NCI-H460 (cell line): Measurements from ENCODE around the gene SOX12. TPM values are rescaled to one million over a fixed set of nuclear protein-coding genes. Genes with fewer than 3 reads are reported as not detected.

ENCODE experiments used
- DNase-seq: peaks from one replicate; pipeline ENCODE4 v3.0.0-alpha.2; 2016; ENCODE audit warnings: low read depth; ENCODE audit errors: extremely low read depth
- total RNA-seq: library from RNA; depleted of rRNA; stranded (reverse); fragments of >200 nt; shearing (Covaris generic); gene quantifications from 2 replicates; pipeline ENCODE4 v1.2.3, GENCODE V29; 2014

SOX12 gene
- total RNA-seq, 1 experiment from 2014 or later = 11.1 TPM

DNA sequence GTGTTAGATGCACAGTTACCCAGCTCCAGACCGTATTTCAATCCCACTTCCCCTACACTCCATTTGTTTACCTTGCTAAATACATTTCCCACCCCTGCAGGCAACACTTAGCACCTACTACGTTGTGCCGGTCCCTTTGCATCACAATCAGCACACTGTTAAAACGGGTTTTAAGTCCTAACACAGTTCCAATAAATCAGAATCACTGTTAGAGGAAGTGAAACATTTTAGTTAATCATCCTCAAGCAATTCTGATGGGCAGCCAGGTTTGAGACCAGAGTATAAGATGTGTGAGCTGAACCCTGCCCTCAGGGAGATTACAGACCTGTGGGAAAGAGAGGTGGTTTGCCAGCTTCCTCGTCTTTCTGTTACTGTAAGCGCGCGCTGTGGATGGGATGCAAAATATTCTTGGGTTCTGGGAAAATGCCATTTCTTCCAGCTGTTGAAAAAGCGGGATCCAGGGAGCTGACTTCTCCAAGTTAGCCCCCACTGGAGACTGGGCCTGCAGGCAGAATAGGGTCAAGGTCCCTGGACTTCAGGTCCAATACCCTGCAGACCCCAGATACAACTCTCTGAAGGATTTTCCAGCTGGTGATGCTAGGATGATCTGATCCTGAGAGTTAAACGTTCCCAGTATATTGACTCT, 24.9 kb upstream of the SOX12 start:
- DNase-seq = no peak

DNA sequence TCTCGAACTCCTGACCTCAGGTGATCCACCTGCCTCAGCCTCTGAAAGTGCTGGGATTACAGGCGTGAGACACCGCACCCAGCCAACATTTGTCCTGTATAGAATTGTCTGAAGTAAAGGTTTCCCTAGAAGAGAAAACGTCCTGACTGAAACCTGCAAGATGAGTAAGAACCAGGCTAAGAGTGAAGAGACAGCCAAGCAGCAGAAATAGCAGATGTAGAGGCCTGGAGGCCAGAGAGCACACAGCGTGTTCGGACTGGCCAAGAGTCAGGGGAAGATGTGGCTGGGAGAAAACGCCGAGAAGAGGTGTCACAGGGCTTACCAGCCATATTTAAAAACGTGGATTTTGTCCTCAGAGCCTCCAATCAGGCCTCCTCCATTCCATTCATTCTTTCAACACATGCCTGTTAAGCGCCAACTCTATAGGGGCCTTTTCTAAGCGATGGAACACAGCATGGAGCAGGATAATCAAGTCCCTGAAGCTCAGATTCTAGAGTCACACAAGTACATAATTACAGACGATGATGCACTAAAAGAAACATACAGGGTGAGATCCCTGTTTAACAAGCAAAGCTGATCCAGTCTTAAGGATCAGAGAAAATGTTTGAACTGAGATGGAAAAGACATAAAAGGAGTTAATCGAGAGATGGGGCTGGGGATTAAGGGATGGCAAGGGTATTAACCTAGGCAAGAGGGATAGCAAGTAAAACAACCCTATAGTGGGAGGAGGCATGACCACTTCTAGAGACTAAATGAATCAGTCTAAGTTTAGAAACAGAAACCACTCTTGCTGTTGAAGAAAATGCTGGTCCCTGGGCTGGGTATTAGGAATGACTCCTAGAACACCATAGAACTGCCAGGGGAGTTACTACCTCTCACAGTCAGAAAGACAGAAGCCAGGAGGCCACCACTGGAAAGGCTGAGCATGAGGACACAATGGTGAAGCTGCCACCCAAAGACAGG, 23.2 kb upstream of the SOX12 start:
- no peak for DNase-seq

DNA sequence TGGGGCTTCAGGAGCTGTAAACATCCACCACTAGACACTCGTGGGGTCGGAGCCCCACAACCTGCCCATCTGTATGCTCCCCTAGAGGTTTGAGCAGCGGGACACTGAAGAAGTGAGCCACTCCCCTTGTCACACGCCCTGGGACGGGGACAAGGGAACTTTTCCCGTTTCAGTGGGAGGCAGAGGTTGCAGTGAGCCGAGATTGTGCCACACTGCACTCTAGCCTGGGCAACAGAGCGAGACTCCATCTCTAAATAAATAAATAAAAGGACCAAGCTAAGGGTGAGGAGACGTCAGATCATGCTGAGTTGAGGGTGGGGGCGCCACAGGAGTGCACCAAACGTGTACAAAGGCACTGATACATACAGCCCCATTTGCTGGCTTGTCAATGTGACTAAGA, 19.6 kb upstream of the SOX12 start:
- no peak for DNase-seq

DNA sequence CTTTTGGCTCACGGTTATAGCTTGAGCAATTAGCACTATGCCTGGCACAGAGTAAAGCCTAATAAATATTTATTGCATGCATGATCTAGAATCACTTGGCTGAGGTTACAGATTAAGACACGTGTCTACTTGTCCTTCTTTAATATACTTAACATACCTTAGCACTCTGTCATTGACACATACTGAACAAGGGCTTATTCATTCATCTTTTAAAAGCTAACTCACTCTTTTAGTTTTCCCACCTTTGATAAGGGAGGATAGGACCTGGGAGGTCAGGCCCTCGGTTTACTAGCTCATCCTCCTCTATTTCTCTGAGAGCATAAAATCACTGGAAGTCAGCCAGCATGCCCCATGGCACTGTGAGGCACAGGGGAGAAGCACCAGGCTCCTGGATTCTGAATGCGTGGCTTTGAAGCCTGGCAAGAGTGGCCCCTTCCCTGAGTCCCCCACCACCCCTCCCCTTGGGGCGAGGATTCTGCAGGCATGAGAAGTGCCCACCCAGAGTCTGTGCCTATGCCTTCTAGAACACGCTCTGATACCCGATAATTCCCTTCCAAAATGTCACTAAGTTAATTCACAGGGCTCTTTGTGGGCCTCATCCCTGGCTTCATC, 16.8 kb upstream of the SOX12 start:
- no peak for DNase-seq

DNA sequence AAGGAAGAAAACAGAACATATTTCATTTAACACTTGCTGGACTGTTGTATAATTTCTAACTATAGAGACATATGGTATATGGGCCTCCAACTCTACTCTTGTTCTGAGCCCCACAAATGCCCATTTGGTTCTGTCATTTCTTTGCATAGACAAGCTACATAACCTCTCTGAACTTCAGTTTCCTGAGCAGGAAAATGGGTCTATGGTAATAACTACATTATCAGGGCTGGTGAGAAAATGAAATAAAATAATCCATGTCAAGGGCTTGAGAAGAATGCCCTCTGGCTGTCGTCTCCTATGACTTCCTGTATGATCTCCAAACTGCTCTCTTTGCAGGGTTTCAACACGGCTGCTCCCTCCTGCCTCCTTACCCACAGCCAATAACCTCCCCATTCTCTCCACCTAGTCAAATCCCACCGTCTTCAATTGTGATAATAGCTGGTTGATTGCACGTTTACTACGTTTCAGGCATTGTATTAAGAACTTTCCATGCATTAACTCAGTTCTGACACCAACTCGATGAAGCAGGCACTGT, 16.0 kb upstream of the SOX12 start:
- DNase-seq = no peak

DNA sequence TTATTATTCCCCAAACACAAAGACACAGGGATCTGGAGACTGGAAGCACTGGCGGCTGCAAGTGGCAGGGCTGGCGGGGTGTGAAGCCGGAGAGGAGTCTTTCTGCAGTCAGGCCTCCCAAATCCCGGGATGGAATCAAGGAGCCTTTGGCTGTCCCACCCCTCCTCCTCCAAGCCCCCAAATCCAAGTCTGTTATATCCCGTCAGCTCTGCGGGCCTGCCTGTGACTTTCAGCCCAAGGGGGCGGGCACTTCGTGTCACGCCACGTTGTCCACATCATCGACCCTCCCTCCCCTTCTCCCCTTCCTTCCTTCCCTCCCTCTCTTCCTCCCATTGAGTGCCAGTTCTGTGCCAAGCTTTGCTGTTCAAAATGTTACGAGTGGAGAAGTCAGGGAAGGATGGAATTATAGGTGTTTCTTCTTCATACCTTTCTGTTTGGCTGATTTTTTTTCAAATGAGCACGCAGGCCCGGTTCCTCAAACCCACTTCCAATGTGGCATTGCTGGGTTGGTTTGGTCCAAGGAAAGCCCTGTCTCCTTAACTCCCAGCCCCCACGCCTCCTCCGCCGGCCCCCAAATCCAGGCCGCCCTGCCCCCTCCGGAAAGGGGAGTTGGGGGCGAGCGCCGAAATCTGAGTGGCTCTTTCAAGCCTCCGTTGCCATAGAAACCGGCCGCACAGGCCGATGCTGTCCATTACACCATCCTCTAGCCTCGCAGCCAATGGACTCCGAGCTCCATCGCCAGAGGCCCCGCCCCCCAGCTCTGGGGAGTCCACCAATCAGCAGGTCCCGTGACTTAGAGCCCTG, 15.3 kb upstream of the SOX12 start:
- DNase-seq = no peak

DNA sequence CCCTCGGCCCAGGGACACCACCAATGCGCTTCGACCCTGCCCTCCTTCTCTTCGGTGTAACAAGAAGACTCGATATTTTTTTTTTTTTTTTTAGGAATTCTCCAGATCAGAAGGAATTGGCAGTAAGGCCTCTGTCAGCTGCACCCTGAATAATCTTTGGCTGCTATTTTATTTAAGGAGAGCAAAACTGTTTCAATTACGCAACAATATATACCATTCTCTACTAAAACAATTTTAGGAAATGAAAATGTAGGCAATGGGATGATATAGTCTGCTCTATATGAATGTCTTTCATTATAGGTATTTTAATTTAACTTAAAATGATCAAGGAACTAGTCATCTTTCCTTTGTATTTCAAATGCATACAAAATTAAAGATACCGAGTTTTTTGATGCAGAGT, 14.7 kb upstream of the SOX12 start:
- DNase-seq = no peak

DNA sequence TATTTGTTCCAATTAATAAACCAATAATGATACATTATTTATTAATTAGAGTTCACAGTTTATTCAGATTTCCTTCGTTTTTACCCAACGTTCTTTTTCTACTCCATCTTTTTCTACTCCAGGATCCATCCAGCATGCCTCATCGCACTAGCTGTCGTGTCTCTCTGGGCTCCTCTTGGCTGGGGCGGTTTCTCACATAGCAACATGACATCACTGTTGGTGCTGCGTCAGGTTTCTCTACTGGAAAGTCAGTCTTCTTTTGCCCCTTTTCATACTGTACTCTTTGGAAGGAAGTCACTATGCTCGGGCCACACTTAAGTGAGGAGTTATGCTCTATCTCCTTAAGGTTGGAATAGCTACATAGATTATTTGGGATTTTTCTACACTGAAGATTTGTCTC, 13.7 kb upstream of the SOX12 start:
- no peak for DNase-seq

DNA sequence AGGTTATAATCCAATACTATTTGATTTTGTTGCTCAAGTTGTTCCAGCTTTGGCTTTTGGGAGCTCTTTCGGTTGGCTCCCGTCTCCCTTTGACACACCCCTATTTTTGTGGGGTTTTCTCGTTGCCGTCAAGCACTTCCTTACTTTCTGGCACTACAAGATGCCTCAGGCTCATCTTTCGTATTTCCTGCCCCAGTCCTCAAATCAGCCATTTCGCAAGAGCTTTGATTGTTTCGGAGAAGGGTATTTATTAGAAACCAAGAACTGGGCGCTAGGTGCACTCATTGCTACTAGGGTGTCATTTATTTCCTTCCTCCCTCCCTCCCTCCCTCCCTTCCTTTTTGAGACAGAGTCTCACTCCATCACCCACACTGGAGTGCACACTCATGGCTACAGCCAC, 13.3 kb upstream of the SOX12 start:
- no peak for DNase-seq

DNA sequence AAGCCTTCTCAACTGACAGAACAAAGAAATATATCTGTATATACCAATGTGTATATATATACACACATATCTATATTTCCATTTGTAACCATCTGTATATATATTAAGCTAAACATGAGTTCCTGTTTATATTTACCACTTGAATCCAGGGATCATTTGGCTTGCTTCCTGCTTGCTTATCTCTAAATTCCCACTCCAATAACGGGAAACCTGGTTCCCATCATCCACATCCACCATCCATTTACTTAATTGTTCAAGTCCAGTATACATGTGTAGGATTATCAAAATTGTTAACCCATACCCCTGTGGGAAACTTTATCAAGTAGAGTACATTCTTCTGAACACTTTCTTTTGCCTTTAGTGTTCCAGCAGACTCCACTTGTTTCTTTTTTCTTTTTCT, 12.5 kb upstream of the SOX12 start:
- no peak for DNase-seq

DNA sequence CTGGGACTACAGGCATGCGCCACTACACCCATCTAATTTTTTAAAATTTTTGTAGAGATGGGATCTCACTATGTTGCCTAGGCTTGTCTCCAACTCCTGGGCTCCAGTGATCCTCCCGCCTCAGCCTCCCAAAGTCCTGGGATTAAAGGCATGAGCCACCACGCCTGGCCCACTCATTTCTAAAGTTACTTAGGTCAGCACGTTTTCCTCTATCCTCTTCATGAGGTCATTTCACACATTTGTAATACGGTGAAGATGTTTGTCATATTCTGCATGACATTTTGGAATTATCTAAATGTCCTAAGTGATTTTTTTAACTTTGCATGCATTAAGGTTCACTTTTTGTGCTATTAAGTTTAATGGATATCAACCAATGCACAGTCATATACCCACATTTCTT, 11.9 kb upstream of the SOX12 start:
- DNase-seq = no peak

DNA sequence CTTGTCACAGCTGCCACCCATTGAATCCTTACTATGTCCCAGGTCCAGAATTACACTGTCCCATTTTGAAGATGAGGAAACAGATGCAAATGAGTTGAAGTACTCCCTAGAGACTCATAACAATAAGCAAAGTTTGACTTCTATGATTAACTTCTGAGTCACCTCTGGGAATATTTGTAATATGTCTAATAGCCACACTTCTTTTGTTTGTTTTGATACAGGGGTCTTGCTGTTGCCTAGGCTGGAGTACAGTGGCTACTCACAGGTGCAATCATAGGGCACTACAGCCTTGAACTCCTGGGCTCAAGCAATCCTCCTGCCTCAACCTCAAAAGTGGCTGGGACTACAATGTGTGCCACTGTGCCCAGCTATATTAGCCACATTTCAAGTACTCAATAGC, 11.4 kb upstream of the SOX12 start:
- no peak for DNase-seq

DNA sequence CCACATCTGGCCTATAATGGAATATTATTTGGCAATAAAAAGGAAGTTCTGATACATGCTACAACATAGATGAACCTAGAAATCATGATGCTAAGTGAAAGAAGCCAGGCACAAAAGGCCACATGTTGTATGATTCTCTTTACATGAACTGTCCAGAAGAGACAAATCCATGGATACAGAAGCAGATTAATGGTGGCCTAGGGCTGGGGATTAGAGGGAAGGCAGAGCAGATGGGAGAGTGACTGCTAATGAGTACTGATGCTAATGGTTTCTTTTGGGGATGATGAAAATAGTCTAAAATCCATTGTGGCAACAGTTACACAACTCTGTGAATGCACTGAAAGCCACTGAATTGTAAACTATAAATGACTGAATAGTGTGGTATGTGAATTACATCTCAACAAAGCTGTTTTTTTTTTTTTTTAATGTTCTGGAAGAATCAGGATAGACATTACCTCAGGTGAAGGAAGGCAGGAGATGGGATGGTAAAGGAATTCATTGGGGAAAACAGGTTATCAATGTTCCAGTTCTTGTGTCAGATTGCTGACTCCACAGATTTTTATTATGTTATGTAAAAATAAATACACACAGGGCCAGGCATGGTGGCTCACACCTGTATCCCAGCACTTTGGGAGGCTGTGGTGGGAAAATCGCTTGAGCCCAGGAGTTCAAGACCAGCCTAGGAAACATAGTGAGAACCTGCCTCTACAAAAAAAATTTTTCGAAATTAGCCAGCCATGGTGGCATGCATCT, 8.9 kb upstream of the SOX12 start:
- no peak for DNase-seq

DNA sequence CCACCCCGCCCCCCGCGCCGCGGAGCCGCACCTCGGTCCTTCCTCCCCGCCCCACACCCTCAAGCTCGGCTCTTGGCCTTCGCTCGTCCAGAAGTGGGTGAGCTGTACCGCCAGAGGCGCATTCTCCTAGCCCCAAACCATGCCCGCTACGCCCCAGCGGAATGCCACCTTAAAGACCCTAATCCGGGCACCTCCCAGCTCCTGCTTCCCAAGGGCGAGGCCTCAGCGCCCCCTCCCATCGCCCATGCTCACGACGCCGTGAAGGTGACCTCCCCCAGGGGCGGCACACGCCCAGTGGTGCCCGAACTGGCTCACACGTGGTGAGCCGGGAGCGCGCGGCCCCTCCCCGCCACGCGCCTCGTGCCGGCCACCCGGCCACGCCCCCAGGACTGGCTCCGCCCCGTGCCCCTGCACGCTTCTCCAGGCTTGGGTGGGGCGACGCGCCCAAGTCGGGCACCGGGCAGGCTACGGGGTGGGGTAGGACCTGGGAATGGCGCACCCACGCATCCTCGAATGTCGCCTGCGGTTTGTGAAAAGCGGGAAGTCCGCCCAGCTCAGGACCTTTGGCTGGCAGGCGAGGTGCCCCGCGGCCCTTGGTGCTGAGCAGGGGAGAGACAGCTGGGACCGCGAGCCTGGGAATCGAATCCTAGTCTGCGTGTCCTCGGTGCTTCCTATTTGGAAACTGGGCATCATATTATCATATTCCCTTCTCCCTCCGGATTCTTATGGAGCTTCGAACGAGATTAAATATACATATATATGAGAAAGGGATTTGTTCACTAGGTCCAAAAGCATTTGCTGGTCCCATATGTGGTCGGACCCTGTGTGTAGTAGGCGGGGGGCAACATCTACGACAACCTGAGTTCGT, 941 bp upstream of the SOX12 start:
- DNase-seq = peak; percentile 67

DNA sequence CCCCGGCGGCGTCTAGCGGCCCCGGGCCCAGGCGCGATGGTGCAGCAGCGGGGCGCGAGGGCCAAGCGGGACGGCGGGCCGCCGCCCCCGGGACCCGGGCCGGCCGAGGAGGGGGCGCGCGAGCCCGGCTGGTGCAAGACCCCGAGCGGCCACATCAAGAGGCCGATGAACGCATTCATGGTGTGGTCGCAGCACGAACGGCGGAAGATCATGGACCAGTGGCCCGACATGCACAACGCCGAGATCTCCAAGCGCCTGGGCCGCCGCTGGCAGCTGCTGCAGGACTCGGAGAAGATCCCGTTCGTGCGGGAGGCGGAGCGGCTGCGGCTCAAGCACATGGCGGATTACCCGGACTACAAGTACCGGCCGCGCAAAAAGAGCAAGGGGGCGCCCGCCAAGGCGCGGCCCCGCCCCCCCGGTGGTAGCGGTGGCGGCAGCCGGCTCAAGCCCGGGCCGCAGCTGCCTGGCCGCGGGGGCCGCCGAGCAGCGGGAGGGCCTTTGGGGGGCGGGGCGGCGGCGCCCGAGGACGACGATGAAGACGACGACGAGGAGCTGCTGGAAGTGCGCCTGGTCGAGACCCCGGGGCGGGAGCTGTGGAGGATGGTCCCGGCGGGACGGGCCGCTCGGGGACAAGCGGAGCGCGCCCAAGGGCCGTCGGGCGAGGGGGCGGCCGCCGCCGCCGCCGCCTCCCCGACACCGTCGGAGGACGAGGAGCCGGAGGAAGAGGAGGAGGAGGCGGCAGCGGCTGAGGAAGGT, 715 bp downstream of the SOX12 start:
- no peak for DNase-seq

DNA sequence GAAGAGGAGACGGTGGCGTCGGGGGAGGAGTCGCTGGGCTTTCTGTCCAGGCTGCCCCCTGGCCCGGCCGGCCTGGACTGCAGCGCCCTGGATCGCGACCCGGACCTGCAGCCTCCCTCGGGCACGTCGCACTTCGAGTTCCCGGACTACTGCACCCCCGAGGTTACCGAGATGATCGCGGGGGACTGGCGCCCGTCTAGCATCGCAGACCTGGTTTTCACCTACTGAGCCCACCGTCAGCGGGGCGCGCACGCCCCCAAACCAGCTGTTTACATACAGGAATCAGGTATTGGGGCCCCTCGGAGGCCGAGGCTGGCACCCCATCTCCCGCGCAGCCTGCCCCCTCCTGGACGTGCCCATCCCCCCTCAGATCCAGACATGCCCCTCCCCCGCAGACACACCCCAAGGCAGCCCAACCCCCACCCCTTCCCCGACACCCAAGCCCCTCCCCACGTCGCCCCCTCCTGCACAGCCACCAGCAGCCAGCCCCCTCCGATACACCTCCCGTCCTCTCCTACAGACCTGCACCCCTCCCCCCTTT, 1.4 kb downstream of the SOX12 start:
- DNase-seq = no peak

DNA sequence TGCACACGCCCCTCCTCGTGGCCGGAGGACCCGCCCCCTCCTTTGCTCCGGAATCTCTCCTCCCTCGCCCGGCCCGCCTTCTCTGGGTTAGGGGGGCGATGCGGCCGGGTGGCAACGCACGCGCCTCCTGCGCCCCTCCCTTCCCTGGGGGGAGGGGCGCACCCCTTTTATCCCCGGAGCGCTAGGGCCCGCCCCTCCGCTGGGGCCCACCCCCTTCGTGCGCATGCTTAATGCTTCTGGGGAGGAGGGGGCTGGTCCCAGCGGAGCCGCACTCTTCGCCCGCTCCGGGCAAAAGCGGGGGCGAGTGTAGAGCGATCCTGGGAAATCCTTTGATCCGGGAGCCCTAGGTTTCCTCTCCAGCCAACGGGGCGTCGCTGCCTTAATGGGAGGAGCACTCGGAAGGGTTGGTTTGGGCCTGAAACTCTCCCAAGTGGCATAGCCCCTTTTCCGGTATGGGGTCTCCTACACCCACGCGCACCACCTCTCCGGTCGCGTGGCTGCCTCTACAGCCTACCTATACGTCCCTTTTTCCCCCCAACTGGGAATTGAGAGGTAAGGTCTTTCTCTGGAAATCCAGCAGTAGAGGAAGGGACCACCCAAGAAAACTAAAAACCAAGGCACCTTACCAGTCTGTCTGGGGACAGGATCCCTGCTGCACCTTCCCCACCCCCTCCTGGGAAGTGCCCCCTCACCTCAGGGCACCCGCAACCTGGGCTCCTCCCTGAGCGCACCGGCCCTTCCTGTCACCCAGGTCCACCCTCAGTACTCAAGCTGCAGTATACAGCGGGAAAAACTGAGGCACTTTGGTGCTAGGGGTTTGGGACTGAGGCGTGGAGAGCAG, 2.1 kb downstream of the SOX12 start:
- DNase-seq = peak; percentile 88
